Neural cell (in vitro differentiated cells): Measurements from ENCODE around the gene FREM3.
A peak's percentile ranks its signal among the peaks of the same experiment; 100 is the strongest.

Source experiments
- EZH2 ChIP-seq: fragments of 200-600, 300-800 bp; shearing (Covaris generic), sonication (generic); IDR thresholded peaks from 2 replicates; pipeline ENCODE4 v1.6.1; 2014; ENCODE audit warnings: antibody characterized with exemption, low read length, borderline replicate concordance, mild to moderate bottlenecking; ENCODE audit not compliant: insufficient read depth, poor library complexity, severe bottlenecking
- MXI1 ChIP-seq: fragments of 450-650 bp; conservative IDR thresholded peaks from 2 replicates; pipeline ENCODE4 v1.6.1; 2014; ENCODE audit warnings: antibody characterized with exemption, mild to moderate bottlenecking; ENCODE audit not compliant: poor library complexity, severe bottlenecking
- RAD21 ChIP-seq: fragments of 450-650 bp; conservative IDR thresholded peaks from 2 replicates; pipeline ENCODE4 v1.6.1; 2014; ENCODE audit warnings: antibody characterized with exemption, mild to moderate bottlenecking, moderate library complexity
- TAF1 ChIP-seq: IDR thresholded peaks from 2 replicates; pipeline ENCODE4 v1.6.1; 2012; ENCODE audit warnings: low read depth
- TF ChIP-seq, protein P1 (sequence below): fragments of 450-650 bp; IDR thresholded peaks from 2 replicates; pipeline ENCODE4 v1.5.1; 2014; ENCODE audit warnings: antibody characterized with exemption, mild to moderate bottlenecking, moderate library complexity; ENCODE audit not compliant: poor library complexity, severe bottlenecking
- TF ChIP-seq, protein P2 (sequence below): IDR thresholded peaks from 2 replicates; pipeline ENCODE4 v1.6.1; 2012; ENCODE audit warnings: borderline replicate concordance

DNA sequence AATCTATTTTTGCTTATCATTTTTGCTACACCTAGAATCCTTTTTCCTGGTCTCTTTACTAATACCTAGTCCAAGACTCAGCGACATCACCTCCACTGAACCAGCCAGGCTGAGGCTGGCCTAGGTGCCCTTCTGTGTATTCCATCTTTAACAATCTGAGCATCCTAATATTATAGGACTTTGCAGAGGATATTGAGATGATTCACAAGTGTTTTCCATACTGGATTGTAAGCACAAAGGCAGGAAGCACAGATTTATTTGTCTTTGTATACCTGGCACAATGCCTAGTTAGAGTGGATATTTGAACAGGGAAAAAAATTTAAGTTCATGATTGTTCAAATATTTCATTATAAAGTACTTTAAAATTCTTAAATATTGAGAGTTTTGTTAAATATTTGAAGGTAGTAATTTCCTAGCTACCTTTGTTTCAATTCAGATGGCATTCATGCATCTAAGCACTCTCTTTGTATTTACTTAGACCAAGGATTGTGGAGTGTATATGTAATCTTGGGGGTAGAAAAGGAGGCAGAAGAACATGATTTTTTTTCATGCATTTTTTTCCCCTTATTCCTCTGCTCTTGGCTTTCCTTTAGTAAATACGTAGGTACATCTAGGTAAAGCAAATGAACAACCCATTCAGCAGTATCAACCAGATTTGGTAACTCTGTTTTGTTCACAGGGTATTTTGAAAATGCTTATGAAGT lies 168.5 kb downstream of the FREM3 start:
- TF ChIP-seq, protein P1, sequence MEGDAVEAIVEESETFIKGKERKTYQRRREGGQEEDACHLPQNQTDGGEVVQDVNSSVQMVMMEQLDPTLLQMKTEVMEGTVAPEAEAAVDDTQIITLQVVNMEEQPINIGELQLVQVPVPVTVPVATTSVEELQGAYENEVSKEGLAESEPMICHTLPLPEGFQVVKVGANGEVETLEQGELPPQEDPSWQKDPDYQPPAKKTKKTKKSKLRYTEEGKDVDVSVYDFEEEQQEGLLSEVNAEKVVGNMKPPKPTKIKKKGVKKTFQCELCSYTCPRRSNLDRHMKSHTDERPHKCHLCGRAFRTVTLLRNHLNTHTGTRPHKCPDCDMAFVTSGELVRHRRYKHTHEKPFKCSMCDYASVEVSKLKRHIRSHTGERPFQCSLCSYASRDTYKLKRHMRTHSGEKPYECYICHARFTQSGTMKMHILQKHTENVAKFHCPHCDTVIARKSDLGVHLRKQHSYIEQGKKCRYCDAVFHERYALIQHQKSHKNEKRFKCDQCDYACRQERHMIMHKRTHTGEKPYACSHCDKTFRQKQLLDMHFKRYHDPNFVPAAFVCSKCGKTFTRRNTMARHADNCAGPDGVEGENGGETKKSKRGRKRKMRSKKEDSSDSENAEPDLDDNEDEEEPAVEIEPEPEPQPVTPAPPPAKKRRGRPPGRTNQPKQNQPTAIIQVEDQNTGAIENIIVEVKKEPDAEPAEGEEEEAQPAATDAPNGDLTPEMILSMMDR: peak; percentile 25
- TF ChIP-seq, protein P2, sequence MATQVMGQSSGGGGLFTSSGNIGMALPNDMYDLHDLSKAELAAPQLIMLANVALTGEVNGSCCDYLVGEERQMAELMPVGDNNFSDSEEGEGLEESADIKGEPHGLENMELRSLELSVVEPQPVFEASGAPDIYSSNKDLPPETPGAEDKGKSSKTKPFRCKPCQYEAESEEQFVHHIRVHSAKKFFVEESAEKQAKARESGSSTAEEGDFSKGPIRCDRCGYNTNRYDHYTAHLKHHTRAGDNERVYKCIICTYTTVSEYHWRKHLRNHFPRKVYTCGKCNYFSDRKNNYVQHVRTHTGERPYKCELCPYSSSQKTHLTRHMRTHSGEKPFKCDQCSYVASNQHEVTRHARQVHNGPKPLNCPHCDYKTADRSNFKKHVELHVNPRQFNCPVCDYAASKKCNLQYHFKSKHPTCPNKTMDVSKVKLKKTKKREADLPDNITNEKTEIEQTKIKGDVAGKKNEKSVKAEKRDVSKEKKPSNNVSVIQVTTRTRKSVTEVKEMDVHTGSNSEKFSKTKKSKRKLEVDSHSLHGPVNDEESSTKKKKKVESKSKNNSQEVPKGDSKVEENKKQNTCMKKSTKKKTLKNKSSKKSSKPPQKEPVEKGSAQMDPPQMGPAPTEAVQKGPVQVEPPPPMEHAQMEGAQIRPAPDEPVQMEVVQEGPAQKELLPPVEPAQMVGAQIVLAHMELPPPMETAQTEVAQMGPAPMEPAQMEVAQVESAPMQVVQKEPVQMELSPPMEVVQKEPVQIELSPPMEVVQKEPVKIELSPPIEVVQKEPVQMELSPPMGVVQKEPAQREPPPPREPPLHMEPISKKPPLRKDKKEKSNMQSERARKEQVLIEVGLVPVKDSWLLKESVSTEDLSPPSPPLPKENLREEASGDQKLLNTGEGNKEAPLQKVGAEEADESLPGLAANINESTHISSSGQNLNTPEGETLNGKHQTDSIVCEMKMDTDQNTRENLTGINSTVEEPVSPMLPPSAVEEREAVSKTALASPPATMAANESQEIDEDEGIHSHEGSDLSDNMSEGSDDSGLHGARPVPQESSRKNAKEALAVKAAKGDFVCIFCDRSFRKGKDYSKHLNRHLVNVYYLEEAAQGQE: no peak
- TF ChIP-seq TAF1: no peak
- TF ChIP-seq EZH2: no peak
- peak; percentile 3 for TF ChIP-seq RAD21
- TF ChIP-seq MXI1: no peak
